Measurements from ENCODE around the gene OGFR. TPM values are rescaled to one million over a fixed set of nuclear protein-coding genes. Genes with fewer than 3 reads are reported as not detected.

The OGFR gene
- total RNA-seq, 1 donor from 2014 or later: 52.7 TPM

- ATAC-seq (peak; percentile 91), DNase-seq (ENCODE audit: low spot score) (peak; percentile 99)
- intact Hi-C loops (cut with DNase I): loop anchor here (5.0 kb wide), 1 partner anchor 127 kb away; no protein-coding TSS in a partner anchor
Measured at GRCh38 chr20:62794007-62794724, 10.5 kb upstream of the OGFR start.

GRCh38 chr20:62795023-62795761 lies 9.4 kb upstream of the OGFR start:
- DNase-seq (ENCODE audit: low spot score) (peak; percentile 79), ATAC-seq (no peak)
- intact Hi-C loops (cut with DNase I): no loop called here

GRCh38 chr20:62796699-62797491 lies 7.7 kb upstream of the OGFR start:
- intact Hi-C loops (cut with DNase I): no loop called here
- ATAC-seq (no peak), DNase-seq (ENCODE audit: low spot score) (peak; percentile 74)

- no peak for ATAC-seq
- intact Hi-C loops (cut with DNase I): no loop called here
- no peak for DNase-seq (ENCODE audit: low spot score)
Measured at GRCh38 chr20:62797671-62798532, 6.7 kb upstream of the OGFR start.

DNA sequence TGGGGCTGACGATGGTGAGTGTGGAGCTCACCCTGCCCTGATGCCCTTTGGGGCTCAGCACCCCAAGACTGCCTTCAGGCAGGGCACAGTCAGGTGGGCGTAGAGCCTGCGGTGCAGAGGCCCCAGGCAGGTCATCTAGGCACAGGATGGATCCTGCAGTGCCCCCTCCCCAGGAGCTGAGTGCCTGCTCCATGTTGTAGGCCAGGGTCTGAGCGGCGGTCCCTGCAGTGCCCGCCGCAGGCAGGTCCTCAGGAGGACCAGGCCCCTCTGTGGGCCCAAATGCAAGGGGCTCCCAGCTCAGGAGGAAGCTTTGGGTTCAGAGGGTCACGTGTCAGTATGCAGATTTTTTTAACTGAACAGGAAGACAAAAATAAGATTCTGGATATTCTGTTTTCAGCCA lies 5.6 kb upstream of the OGFR start:
- ATAC-seq (no peak), DNase-seq (ENCODE audit: low spot score) (no peak)
- intact Hi-C loops (cut with DNase I): no loop called here

DNA sequence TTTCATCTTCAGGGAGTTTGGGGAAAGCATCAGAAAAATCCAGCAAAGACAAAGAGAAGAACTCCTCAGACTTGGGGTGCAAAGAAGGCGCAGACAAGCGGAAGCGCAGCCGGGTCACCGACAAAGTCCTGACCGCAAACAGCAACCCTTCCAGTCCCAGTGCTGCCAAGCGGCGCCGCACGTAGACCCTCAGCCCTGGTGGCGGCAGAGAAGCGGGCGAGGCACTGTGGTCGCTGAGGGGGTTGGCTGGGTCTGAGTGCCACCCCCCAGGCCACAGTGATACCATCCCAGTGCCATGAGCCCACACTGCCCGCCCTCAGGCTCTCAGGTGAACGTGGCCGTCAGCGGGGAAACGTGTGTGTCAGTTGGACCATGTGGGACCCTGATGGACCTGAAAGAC lies 5.2 kb upstream of the OGFR start:
- ATAC-seq: no peak
- intact Hi-C loops (cut with DNase I): no loop called here
- no peak for DNase-seq (ENCODE audit: low spot score)

DNA sequence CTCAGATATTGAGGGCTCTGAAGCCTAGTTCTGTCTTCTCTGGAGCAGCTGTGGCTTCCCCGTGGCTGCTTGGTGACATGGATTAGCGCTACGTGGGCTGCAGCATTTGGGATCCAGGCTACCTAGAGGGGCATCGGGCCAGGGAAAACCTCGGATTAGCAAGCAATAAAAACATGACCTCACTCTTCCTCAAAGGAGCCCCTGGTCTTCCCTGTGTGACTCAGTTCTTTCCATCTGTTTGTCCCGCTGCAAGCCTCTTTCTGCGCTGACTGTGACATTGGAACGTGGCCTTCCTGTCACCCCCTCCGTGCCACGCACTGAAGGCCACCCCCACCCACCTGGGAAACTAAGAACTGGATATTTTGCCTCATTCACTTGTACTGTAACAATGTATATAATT lies 4.8 kb upstream of the OGFR start:
- no peak for DNase-seq (ENCODE audit: low spot score)
- intact Hi-C loops (cut with DNase I): no loop called here
- ATAC-seq: no peak

DNA sequence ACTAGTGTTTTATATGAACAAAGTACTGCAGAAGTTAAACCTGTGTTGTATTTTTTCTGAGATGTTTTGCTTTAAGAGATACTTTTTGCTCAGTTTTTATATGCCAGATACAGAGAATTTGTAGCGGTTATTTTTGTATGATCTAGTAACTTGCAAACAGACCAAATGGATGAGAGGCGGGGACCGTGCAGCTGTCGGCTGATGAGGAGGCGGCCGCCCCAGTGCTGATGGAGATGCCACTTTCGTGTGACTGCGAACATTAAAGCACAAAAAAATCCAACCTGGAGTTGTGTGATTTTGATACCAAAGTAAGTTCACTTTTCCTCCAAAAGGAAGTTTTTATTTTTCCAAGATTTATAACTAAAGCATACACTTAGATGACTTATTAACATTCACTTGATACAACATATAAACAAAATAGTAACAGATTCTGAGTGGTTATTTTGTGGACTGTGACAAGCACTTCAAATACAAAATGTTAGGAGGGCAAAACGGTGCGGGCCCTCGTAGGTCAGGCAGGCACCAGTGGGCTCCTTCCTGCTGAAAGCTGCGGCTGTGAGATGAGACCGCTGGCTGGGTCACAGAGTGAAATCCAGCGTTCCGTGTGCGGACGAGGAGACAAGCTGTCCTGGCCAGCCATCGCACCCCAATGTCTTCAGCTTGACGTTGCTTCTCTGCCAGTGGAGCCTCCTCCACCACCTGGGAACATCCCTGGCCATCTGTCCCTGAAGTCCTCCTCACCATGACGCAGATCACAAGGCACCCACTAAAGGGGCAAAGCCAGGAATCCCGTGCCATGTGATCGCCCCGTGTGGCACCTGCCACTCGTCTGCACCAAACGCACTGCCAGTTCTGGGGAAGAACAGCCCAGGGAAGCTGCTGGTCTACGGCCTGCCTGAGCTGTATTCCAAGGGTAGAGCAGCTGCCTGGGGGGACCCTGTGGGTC lies 4.0 kb upstream of the OGFR start:
- DNase-seq (ENCODE audit: low spot score) (no peak), ATAC-seq (no peak)
- intact Hi-C loops (cut with DNase I): no loop called here

DNA sequence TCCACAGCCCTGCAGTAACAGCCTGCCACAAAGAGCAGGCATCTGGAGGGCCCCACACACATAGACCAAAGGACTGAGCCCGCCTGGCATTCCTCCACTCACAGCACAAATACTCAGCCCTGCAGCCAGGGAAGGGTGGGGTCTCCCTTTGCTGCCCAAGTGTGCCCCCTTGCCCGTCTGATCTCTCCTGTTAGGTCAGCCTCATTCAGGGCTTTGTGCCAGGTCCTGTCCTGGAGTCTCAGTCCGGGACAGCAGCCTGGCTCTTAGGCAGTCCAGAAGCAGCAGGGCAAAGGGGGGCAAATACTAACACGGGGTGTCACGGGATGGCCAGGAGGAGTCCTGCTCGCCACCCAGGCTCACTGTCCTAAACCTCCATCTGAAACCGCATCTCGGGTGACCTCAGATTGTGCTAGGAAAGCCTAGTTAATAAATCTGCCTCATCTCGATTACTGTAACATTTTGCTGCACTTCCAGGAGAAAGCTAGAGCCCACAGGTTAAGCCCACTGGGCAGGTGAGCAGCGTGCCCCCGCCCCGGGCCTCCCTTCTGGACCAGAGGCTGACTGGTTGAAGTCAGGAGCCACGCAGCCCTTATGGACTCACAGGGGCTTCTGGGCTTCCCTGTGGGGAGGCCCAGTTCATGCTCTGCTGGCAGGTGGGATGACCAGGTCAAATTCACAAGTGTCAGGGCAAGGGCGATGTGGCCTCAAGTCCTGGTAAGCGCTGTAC lies 3.2 kb upstream of the OGFR start:
- ATAC-seq (no peak), DNase-seq (ENCODE audit: low spot score) (no peak)
- intact Hi-C loops (cut with DNase I): no loop called here

GRCh38 chr20:62802026-62802712 lies 2.5 kb upstream of the OGFR start:
- ATAC-seq (no peak), DNase-seq (ENCODE audit: low spot score) (no peak)
- intact Hi-C loops (cut with DNase I): no loop called here

DNA sequence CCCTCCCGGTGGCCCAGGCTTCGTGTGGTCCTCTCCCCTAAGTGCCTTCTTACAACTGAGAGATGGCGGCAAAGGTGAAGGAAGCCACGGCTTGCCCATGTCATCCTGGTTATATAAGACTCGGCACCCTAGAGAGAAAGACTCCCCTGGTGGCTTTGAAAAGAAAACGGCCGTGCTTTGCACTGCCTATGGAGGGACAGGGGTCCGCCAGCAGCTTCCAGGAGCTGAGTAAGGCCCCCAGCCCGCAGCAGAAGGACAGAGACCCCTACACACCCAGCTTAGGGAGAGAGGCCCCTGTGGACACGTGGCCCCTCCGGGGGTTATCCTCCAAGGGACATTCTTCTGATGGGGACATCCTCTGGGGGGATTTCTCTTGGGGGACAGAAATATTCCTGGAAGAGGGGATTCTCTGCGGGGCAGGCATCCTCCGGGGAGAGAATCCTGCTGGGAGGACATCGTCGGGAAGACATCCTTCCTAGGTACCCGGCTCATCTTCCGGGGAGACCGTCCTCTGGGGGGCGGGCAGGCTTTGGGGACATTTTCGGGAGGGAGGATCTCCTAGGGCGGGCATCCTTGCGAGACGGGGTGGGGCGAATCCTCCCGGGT lies 511 bp upstream of the OGFR start:
- intact Hi-C loops (cut with DNase I): no loop called here
- DNase-seq (ENCODE audit: low spot score): no peak
- ATAC-seq: no peak

- DNase-seq (ENCODE audit: low spot score) (no peak), ATAC-seq (no peak)
- intact Hi-C loops (cut with DNase I): no loop called here
Measured at GRCh38 chr20:62805155-62805710, 598 bp downstream of the OGFR start.

- no peak for DNase-seq (ENCODE audit: low spot score)
Measured at GRCh38 chr20:62805711-62806382, 1.2 kb downstream of the OGFR start.

DNA sequence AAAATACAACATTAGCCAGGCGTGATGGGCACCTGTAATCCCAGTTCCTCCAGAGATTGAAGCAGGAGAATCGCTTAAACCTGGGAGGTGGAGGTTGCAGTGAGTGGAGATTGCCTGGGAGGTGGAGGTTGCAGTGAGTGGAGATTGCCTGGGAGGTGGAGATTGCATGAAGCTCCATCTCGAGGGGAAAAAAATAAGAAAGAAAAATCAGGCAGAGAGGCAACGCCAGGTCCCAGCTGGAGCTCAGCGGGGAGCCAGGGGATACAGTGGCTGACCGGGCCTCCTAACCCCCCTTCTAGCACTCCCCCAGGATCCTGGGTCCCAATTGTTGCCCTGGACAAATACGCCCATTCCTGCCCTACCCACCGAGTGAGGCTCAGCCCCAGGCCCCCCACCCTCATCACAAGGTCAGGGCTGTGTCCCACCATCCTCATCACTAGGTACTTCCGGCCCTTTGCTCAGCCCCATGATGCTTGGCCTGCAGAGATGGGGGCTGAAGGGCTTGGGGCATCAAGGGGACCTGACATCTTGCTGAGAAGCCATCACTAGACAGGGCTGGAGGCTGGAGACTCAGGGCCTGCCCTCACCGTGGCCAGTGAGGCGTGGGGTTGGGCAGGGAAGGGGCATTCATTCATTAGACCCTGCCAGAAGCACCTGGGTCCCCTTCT lies 1.9 kb downstream of the OGFR start:
- ATAC-seq: no peak
- DNase-seq (ENCODE audit: low spot score): no peak
- intact Hi-C loops (cut with DNase I): no loop called here

More at GRCh38 chr20:62805711-62806382, 1.2 kb downstream of the OGFR start:
- intact Hi-C loops (cut with DNase I): no loop called here
- peak; percentile 35 for ATAC-seq

Measured in sciatic nerve (tissue), 2 donors.